ENCODE results near the gene TOMM6.

DNA sequence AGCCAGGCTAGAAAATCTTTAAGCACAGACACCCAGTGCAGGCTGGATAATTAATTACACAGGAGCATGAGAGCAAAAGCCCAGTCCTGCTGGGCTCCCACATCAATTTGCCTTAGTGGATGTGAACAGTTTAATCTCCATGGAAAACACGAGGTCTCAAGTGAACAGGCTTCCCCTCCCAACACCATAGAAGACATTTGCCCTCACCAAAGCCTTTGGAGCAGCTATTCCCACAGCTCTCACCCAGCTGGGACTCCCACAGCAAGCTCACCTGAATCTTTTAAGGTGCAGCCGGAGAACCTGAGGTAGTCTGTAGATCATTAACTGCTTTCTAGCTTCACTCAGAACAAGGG is 12.0 kb downstream of the TOMM6 start:
- TF ChIP-seq BACH2 (CRISPR knock-in tag; IDR thresholded peaks at IDR 0.05; ENCODE audit: borderline replicate concordance) (no peak), SNAI2 (CRISPR knock-in tag; IDR thresholded peaks at IDR 0.05) (no peak)
- TF ChIP-seq, protein P1, sequence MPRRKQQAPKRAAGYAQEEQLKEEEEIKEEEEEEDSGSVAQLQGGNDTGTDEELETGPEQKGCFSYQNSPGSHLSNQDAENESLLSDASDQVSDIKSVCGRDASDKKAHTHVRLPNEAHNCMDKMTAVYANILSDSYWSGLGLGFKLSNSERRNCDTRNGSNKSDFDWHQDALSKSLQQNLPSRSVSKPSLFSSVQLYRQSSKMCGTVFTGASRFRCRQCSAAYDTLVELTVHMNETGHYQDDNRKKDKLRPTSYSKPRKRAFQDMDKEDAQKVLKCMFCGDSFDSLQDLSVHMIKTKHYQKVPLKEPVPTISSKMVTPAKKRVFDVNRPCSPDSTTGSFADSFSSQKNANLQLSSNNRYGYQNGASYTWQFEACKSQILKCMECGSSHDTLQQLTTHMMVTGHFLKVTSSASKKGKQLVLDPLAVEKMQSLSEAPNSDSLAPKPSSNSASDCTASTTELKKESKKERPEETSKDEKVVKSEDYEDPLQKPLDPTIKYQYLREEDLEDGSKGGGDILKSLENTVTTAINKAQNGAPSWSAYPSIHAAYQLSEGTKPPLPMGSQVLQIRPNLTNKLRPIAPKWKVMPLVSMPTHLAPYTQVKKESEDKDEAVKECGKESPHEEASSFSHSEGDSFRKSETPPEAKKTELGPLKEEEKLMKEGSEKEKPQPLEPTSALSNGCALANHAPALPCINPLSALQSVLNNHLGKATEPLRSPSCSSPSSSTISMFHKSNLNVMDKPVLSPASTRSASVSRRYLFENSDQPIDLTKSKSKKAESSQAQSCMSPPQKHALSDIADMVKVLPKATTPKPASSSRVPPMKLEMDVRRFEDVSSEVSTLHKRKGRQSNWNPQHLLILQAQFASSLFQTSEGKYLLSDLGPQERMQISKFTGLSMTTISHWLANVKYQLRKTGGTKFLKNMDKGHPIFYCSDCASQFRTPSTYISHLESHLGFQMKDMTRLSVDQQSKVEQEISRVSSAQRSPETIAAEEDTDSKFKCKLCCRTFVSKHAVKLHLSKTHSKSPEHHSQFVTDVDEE (CRISPR knock-in tag; IDR thresholded peaks at IDR 0.05) = no peak

Measured in SK-N-SH treated with all-trans-retinoic acid at 6 μM for 48 hours (cell line).